Measurements from ENCODE around the gene EBI3. TPM values are rescaled to one million over a fixed set of nuclear protein-coding genes. Genes with fewer than 3 reads are reported as not detected.

Gene EBI3
- total and polyA plus RNA-seq, 10 donors, result 15.0 to 60.6 (median 34.2) TPM

DNA sequence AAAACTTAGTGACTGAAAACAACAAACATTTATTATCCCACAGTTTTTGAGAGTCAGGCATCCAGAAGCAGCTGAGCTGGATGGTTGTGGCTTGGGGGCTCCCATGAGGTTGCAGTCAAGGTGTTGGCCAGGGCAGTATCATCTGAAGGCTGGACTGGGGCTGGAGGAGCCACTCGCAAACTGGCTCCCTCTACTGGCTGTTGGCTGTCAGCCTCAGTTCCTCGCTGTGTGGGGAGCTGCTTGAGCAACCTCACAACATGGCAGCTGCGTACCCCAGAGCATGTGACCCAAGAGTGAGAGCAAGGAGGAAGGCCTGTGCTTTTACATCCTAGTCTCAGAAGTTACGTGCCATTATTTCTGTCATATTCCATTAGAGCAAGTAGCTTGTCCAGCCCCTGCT, 27.2 kb downstream of the EBI3 start:
- Histone ChIP-seq H3K27ac (no peak overlapping the region), H3K27me3 (replicated peaks in 1 of 7) (no peaks in the 10 kb centered on the region), H3K4me1 (peaks cover 0 to 11% (median 0%) of the 10 kb centered on the region in 6 donors), H3K4me3 (no peak overlapping the region), H3K9me3 (peaks cover 0 to 21% (median 12%) of the 10 kb centered on the region in 8 donors), H3K36me3 (peaks cover 4 to 100% (median 98%) of the 10 kb centered on the region in 6 donors)
- DNase-seq, result no peak
- WGBS, 5 donors, result 87 to 100% (median 97%) methylated on average over 2 to 4 of the region's 4 CpGs
- intact Hi-C loops (cut with DNase I; ENCODE audit: low total_unique reads), result no loop called here
- TF ChIP-seq POLR2AphosphoS5 (IDR thresholded peaks at IDR 0.05), result no peak
- no peak for TF ChIP-seq POLR2A (IDR thresholded peaks at IDR 0.05)
- TF ChIP-seq, protein P1, sequence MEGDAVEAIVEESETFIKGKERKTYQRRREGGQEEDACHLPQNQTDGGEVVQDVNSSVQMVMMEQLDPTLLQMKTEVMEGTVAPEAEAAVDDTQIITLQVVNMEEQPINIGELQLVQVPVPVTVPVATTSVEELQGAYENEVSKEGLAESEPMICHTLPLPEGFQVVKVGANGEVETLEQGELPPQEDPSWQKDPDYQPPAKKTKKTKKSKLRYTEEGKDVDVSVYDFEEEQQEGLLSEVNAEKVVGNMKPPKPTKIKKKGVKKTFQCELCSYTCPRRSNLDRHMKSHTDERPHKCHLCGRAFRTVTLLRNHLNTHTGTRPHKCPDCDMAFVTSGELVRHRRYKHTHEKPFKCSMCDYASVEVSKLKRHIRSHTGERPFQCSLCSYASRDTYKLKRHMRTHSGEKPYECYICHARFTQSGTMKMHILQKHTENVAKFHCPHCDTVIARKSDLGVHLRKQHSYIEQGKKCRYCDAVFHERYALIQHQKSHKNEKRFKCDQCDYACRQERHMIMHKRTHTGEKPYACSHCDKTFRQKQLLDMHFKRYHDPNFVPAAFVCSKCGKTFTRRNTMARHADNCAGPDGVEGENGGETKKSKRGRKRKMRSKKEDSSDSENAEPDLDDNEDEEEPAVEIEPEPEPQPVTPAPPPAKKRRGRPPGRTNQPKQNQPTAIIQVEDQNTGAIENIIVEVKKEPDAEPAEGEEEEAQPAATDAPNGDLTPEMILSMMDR (IDR thresholded peaks at IDR 0.05 in 8 of 11, conservative IDR thresholded peaks at IDR 0.05 in 3 of 11), result no peak

- no peak overlapping the region for H3K27ac ChIP-seq
- intact Hi-C loops (cut with DNase I; ENCODE audit: low total_unique reads), result no loop called here
- 87 to 94% (median 89%) methylated on average over 6 of the region's 6 CpGs for WGBS, 5 donors
- H3K9me3 ChIP-seq, result peaks cover 0 to 21% (median 12%) of the 10 kb centered on the region in 8 donors
- H3K4me1 ChIP-seq, result peaks cover 0 to 11% (median 0%) of the 10 kb centered on the region in 6 donors
- H3K36me3 ChIP-seq, result peaks cover 4 to 100% (median 98%) of the 10 kb centered on the region in 6 donors
- TF ChIP-seq, protein P1 (IDR thresholded peaks at IDR 0.05 in 8 of 11, conservative IDR thresholded peaks at IDR 0.05 in 3 of 11), result no peak
- TF ChIP-seq POLR2A (IDR thresholded peaks at IDR 0.05), result no peak
- TF ChIP-seq POLR2AphosphoS5 (IDR thresholded peaks at IDR 0.05), result no peak
- no peak overlapping the region for H3K4me3 ChIP-seq
- H3K27me3 ChIP-seq (replicated peaks in 1 of 7), result no peaks in the 10 kb centered on the region
- no peak for DNase-seq
Observed at GRCh38 chr19:4257025-4257424, 27.7 kb downstream of the EBI3 start.

- no peaks in the 10 kb centered on the region for H3K27me3 ChIP-seq (replicated peaks in 1 of 7)
- peaks cover 0 to 11% (median 0%) of the 10 kb centered on the region in 6 donors for H3K4me1 ChIP-seq
- no peak for DNase-seq
- no peak overlapping the region for H3K27ac ChIP-seq
- no peak overlapping the region for H3K4me3 ChIP-seq
- peaks cover 0 to 21% (median 12%) of the 10 kb centered on the region in 8 donors for H3K9me3 ChIP-seq
- H3K36me3 ChIP-seq, result peaks cover 4 to 100% (median 100%) of the 10 kb centered on the region in 6 donors
- WGBS, 5 donors, result 95 to 97% (median 96%) methylated on average over 23 to 28 of the region's 28 CpGs
- intact Hi-C loops (cut with DNase I; ENCODE audit: low total_unique reads), result no loop called here
- peak in 1 of 3 donors; percentile 7 for TF ChIP-seq POLR2AphosphoS5 (IDR thresholded peaks at IDR 0.05)
- TF ChIP-seq, protein P1 (IDR thresholded peaks at IDR 0.05 in 8 of 11, conservative IDR thresholded peaks at IDR 0.05 in 3 of 11), result no peak
Observed at GRCh38 chr19:4258181-4258580, 28.9 kb downstream of the EBI3 start.

DNA sequence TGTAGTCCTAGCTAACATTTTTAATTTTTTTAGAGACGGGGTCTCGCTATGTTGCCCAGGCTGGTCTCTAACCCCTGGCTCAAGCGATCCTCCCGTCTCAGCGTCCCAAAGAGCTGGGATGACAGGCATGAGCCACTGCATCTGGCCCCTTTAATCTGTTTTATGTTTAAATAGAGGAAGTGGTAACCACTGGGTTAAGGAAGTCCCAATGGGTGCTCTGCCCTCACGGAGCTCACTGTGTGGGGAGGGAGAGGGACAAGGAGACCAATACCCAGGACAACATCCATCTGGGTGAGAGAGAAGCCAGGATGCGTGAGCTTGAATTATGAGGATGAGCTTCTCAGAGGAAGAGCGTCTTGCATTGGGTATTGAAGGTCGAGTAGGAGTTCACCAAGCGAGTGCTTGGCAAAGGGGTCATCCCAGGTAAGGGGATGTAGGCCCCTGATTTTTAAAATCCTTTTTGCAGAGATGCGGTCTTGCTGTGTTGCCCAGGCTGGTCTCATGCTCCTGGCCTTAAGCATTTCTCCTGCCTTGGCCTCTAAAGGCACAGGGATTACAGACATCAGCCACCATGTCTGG, 31.4 kb downstream of the EBI3 start:
- DNase-seq, result no peak
- TF ChIP-seq, protein P1 (IDR thresholded peaks at IDR 0.05 in 8 of 11, conservative IDR thresholded peaks at IDR 0.05 in 3 of 11), result no peak
- TF ChIP-seq POLR2A (IDR thresholded peaks at IDR 0.05), result no peak
- TF ChIP-seq POLR2AphosphoS5 (IDR thresholded peaks at IDR 0.05), result no peak
- Histone ChIP-seq H3K4me3 (no peak overlapping the region), H3K27ac (no peak overlapping the region), H3K9me3 (peaks cover 0 to 12% (median 7%) of the 10 kb centered on the region in 8 donors), H3K27me3 (replicated peaks in 1 of 7) (no peaks in the 10 kb centered on the region), H3K36me3 (peaks cover 0 to 100% (median 96%) of the 10 kb centered on the region in 6 donors), H3K4me1 (peaks cover 0 to 35% (median 11%) of the 10 kb centered on the region in 6 donors)
- 78 to 88% (median 83%) methylated on average over 11 of the region's 11 CpGs for WGBS, 5 donors
- intact Hi-C loops (cut with DNase I; ENCODE audit: low total_unique reads), result loop anchor here (10.0 kb wide), 1 partner anchor 264 kb away; no protein-coding TSS in a partner anchor

Data from spleen (tissue), 11 donors.